ENCODE data around the gene CEACAM21.

Gene CEACAM21

GRCh38 chr19:41619018-41619556 is 43.1 kb downstream of the CEACAM21 start:
- DNase-seq (ENCODE audit: low spot score) = no peak

GRCh38 chr19:41620171-41620570 is 44.2 kb downstream of the CEACAM21 start:
- DNase-seq (ENCODE audit: low spot score) = no peak

GRCh38 chr19:41621226-41621625 is 45.3 kb downstream of the CEACAM21 start:
- DNase-seq (ENCODE audit: low spot score) = no peak

- DNase-seq (ENCODE audit: low spot score) = no peak
Measured at GRCh38 chr19:41621654-41622053, 45.7 kb downstream of the CEACAM21 start.

- no peak for DNase-seq (ENCODE audit: low spot score)
Measured at GRCh38 chr19:41623360-41623759, 47.4 kb downstream of the CEACAM21 start.

GRCh38 chr19:41624515-41624914 is 48.5 kb downstream of the CEACAM21 start:
- no peak for DNase-seq (ENCODE audit: low spot score)

GRCh38 chr19:41624937-41625336 is 49.0 kb downstream of the CEACAM21 start:
- no peak for DNase-seq (ENCODE audit: low spot score)

- DNase-seq (ENCODE audit: low spot score) = no peak
Measured at GRCh38 chr19:41626278-41626677, 50.3 kb downstream of the CEACAM21 start.

GRCh38 chr19:41626877-41627276 is 50.9 kb downstream of the CEACAM21 start, which contains the start of gene CEACAM4:
Gene CEACAM4, minus strand, starts transcription at chr19:41627074. Its CDS starts 111 bp downstream, at chr19:41626963.
- DNase-seq (ENCODE audit: low spot score) = no peak

GRCh38 chr19:41627966-41628675 is 52.2 kb downstream of the CEACAM21 start:
- DNase-seq (ENCODE audit: low spot score) = no peak

All from iPS-NIHi11 (cell line).